ENCODE measurements around the gene CCDC61.

Gene CCDC61, protein sequence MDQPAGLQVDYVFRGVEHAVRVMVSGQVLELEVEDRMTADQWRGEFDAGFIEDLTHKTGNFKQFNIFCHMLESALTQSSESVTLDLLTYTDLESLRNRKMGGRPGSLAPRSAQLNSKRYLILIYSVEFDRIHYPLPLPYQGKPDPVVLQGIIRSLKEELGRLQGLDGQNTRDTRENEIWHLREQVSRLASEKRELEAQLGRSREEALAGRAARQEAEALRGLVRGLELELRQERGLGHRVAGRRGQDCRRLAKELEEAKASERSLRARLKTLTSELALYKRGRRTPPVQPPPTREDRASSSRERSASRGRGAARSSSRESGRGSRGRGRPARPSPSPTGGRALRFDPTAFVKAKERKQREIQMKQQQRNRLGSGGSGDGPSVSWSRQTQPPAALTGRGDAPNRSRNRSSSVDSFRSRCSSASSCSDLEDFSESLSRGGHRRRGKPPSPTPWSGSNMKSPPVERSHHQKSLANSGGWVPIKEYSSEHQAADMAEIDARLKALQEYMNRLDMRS

DNA sequence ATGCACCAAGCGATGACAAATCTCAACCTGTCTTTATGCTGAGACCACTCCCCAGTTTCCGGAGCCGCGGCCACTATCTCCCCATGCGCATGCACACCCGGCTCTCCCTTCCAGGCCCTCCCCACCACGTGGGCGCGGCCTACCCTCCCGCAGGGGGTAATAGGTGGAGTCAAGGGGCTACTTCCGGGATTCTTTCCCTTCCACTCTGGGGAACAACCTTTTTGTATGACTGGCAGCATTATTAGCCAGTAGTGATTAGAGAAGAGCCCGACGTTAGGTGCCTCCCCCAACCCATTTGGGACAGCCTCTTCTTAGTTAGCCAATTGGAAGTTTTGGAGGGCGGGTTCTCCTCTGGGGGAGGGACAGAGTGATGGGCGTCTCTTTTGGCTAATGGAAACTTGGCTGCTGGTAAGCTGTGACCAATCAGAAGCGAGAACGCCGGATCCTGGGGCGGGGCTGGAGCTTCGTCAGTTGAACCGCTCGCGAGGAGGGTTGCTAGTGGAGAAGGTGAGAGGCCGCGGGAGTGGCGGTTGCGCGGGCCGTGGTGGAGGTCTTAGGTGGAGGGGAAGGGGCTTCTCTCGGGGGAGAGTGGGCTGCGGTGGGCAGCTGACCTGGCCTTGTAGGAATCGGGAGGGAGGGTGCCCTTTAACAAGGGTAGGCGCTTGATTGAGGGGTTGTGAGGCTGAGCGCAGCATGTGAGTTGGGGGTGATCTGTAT lies at the start of gene CCDC61:
Gene CCDC61, plus strand, starts transcription at position 470 of the 717 bp plus-strand sequence. CDS start 7,552 bp downstream, outside the sequence.
- DNase-seq = peak; percentile 97

DNA sequence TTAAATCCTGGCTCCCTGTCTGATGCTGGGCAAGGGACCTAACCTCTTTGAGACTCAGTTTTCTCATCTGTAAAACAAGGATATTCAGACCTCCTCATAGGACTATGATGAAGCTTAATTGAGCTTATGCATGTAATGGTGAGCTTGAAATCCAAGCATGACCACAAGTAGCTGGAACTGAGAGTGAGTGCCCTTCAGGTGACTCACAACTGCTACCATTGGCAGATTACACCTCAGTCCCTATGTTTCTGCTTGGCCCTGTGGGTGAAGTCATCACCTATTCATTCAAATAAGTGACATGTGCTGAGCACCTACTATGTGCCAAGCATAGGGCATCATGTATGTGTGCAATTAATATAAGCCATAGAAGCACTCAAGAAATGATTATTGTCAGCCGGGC lies 47.3 kb upstream of the CCDC61 start:
- peak; percentile 41 for DNase-seq

DNA sequence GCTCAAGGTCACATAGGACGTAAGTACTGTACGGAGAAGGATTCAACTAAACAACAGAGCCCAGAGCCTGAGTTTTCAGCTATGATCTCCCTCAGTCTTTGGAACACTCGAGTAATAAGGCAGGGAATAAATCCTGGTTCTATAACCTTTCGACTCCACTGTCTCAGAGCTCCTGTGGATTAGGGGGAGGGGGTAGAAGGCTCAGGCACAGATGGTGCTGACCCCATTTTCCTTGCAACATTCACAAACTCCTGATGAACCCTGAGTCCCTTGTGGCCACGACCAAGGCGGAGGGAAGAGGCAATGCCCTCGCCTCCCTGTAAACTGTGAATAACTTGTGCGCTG lies 43.0 kb upstream of the CCDC61 start:
- DNase-seq = no peak

DNA sequence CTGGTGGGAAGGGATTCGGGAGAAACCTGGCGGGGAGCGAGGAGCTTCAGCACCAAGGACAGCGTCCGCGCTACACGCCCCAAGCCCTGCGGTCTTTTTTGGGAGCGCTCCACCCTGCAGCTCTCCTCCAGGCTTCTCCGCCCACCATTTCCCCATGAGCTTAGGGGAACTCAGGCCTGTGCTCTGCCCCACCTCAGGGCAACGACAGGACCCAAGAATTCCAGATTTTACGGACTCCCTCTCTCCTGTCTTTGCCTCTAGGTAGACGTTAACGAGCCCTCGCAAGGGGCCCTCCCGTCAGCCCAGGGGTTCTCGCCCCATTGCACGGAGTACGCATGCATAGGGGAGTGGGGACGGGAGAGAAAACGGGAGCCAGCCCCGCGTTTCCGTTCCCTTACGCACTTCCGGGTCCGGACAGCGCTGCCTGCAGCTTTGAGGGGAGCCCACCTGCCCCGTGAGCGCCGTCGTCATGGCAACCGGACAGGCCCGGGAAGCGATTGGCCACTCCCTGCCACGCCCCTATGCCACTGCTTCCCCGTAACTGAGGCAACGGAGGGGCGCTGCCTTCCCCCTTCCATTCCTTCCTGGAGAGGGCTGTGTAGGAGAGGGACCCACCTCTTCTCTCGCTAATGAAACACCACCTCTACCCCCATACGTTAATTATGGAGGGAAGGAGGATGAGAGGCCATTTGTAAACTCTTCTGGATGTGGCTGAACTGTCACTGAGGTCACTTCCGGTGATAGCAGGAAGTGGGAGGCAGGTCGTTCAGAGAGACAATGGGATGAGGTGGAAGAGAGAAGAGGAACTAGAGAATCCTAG lies 42.4 kb upstream of the CCDC61 start:
- peak; percentile 59 for DNase-seq

DNA sequence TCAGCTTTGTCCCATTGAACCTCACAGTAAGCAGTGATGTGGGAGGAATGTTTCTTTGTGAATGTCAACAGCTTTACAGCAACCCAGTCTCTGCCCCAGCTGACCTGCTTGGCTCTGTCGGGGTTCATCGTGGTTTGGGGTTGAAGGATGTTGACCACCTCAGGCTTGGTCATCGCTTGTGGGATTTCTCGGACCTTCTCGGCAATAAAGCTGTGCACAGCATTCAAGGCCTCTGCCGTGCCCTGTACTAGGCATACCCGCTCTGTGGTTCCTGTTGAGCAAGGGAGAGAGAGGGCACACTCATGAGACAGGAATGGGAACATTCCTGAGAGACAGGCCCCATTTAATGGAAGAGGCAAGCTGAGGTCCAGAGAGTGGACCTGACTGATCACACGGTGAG lies 41.6 kb upstream of the CCDC61 start:
- DNase-seq = no peak

DNA sequence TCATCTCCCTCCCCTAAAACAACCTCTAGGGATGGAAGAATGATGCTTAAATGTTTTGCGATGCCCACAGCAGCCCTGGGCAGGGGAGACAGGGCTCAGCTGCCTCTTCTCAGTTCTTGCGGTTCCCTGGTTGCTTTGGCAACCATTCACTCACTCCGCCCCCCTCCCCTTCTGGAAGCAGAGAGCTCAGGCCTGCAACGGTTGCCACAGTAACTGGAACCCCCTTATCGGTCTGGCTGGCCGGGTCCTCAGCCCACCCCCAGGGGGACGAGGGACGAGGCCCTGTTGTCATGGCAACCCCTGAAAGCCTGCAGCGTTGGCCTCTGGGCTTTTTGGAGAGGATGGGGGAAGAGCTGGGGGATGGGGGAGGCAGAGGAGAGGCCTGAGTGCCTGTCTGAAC lies 41.1 kb upstream of the CCDC61 start:
- no peak for DNase-seq

DNA sequence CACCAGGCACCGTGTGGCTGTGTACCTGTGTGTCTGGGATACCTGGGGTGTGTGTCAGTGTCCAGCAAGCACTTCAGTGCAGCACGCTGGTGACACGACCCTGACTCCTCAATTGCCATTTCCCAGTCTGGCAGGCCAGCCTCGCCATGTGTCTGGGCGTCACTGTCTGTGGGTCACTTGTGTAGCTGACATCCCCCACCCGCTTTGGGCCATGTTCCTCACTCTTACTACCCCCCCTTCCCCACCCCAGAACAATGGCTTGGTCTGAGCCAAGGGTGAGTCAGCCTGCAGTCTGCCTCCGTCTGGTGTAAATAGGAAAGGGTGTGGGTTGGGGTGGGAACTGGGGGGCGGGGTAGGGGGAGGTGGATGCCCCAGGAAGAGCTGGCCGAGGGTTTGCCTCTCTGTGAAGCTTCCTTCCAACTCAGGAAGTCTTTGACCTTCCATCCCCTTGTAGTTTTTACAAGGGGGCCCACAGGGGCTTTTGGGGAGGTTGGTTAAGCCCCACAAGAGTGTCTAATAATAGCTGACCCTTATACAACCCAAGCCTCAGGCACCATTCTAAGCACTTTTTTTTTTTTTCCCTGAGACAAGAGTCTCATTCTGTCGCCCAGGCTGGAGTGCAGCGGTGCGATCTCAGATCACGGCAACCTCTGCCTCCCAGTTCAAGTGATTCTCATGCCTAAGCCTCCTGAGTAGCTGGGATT lies 39.2 kb upstream of the CCDC61 start:
- no peak for DNase-seq

DNA sequence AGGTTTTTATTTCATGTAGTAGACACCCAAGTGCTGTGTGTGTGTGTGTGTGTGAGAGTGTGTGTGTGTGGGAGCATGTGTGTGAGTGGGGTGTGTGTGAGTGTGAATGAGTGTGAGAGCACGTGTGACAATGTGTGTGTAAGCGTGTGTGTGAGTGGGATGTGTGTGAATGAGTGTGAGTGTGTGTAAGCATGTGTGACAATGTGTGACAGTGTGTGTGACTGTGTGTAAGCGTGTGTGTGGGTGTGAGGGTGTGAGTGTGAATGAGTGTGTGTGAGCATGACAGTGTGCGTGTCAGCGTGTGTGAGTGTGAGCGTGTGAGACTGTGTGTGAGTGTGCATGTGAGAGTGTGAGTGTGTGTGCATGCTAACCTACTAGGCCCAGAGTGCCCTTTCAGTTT lies 36.9 kb upstream of the CCDC61 start:
- DNase-seq = no peak

DNA sequence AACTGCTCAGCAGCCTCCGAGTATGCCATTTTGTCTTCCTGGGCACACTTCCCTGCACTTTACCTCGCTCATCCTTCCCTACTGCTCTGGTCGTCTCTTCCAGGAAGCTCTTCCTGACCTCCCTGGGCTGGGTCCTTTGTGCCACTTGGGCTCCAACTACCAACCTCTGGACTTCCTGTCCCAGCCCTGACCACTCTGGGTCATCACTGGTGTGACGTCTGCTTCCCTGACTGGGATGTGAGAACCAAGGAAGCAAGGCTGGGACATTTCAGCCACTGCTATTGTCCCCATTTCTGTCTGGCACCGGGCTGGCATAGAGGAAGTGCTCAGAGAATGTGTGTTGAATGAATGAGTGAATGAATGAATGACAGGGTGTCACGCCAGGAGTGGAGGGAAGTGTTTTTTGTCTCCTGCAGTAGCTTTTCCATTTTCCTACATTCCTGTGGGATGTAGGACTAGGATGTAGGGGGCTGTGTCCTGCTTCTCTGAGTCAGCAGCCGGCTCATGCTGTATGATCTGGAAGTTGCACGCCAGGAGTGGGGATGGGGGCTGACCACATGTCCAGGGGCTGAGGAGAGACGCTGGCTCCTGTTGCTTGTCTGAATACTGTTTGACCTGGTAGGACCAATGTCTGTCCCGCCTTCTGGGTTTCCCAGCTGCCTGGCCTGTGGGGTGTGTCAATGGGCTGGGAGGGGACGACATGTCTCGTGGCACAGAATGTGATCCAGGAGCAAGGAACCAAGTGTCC lies 36.3 kb upstream of the CCDC61 start:
- DNase-seq = no peak

DNA sequence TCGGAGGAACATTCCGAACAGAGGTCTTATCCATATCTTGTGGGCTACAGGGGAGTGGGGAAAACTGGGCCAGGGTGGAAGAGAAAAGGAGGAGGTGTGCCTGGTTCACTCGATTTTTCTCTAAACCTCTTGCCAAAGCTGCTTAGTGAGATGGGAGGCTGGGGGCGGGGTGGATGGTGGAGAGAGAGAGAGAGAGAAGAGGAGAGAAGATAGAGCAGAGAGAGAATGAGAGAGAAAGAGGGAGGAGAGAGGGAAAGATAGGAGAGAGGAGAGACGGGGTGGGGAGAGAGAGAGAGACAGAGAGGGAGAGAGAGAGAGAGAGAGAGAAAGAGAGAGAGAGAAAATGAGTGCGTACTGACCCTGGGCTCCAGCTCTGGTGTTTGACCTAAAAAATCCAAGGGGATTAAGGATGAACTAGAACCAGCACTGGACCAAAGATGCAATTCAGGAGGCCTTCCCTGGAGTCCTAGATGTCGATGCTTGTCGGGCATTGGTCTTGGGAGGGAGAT lies 35.7 kb upstream of the CCDC61 start:
- DNase-seq = no peak

DNA sequence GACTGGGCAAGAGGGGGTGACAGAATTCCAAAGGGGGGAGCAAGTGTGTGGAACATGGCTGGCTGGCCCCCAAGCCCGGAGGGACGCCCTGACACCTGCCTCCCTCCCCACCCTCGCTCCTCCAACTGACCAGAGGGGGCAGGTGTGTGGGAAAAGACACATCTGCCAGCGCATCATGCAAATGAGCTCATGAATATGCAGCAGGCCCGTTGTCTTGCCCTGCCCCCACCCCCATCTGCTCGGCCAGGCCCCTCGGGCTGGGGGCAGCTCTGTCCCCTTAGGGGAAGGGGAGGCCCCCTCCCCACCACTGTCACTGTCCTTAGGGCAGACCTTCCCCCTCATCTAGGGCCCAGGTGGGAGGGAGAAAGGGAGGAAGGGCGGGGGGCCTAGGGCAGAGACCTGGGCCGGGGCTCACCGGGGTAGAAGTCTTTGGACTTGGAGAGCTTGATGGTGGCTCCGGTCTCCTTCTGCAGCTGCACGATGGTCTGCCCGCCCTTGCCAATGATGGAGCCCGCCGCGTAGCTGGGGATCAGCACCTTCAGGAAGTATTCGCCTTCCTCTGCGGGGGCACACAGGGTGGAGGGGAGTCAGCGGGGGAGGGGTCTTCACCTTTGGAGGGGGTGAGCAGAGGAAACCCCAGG lies 34.6 kb upstream of the CCDC61 start:
- no peak for DNase-seq

DNA sequence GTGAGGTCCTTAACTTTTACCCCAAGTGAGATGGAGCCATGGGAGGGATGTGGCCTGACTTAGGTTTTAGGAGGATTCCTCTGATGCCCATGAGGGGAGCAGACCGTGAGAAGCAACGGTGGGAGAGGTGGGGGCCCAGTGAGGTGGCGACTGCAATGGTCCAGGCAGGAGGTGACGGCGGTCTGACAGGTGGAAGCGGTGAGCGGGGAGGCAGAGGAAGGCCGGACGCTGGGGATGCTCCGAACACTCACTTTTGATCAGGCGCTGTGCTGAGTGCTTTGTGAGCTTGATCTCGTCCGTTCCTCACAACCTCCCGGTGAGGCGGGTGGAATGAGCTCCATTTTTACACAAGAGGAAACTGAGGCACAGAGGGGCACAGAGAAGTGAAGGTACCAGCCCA lies 33.2 kb upstream of the CCDC61 start:
- DNase-seq = no peak

DNA sequence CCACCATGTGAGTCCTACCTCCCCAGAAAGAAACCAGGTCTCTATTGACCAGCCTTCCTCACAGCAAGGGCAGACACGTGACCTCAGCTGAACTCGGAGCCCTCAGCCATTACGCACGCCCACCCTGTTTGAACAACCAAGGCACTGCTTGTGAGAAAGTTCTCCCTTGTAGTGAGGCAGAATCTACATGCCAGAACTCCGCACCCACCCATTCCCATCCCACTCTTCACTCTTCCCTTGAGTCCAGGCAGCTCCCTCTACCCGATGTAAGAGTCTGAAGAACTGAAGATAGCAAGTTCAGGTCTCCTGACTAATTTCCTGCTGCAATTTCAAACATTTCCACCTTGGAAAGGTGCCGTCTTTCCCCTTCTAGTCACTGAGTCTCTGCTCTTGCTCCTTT lies 28.0 kb upstream of the CCDC61 start:
- DNase-seq = no peak

DNA sequence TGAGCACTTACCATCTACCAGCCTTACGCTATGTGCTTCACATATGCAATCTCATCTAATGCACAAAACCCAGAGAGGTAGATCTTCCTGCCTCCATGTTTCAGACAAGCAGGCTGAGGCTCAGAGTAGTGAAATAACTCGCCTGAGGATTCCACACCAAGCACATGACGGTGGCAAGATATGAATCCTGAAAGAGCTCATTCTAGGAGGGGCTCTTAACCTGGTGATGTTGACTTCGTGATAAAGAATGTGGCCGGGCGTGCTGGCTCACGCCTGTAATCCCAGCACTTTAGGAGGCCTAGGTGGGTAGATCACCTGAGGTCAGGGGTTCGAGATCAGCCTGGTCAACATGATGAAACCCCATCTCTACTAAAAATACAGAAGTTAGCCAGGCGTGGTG lies 26.6 kb upstream of the CCDC61 start:
- DNase-seq = no peak

DNA sequence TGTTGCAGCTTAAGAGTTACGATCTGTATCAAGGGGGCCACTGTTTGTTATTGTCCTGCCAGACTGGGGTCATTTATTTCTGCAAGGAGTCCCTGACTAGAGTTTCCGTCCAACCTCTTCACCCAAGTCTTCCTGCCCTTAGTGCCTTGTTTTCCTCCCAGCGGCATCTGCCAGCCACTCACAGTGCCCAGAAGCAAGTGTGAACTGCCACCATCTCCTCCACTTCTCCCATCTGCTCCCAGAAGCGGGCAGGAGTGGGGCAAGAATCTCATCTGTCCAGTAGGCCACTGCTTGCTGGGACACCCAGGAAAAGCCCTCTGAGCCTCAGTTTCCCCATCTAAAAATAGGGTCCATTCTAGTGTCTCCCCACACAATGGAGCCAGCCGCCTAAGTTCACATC lies 25.6 kb upstream of the CCDC61 start:
- DNase-seq = no peak

DNA sequence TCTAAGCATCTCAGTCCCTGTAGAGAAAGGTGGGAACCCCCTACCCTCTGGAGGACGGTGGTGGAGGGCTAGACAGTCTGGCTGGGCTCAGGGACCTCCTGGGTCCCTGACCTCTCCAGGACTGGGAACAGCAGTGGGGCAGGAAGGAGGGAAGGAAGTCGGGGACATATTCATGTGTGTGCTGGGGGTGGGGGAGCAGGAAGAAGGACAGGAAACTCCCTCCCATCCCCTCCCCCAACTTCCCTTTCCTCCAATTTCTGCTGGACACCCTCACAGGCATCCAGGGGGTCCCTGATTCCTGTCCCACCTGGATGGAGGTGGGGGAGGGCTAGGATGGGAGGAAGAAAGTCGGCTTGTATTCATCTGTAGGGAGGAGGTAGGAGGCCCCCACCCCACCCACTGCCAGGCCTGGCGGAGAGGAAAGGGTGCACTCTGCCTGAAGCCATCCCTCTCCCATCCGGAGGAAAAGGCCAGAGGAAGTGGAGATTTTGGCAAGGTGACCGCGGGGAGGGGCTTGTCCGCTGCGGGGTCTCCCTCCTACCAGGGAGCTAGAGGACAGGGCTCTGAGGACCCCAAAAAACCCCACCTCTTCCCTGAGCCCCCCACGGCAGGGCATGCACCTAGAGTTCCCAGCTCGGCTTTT lies 23.9 kb upstream of the CCDC61 start:
- no peak for DNase-seq

DNA sequence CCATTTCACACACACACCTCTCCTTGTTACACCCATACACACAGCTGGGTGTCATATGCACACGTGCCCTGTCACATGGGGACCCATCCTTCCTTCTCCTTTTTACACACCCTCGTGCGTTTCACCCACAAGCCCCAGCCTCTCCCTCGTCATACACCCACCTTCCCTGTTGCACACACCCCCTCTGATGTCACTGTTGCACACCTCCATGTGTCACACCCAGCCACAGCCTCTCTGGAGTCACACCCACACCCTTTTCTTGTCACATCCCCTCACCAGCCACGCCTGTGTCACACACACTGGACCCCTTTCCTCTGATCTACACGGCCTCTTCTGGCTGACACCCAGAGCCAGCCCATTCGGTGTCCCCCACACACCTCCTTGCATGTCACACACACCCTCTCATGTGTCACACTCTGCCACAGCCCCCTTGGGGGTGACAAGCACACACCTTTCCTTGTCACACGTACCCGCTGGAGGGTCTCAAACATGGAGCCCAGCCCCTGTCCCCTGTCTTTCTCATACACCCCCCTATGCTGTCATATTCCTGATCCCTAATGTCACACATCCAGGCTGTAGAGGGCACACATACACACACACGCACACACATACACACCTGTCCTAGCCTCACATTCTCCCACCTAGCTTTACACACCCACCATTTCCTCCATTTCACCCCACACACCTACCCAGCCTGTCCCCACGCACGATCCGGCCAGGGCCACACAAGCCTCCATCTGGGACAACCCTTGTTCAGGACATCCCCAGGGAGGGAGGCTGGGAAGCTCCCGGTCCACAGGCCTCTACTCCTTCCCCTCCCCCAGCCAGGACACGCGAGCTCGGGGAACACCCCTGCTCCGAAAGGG lies 23.0 kb upstream of the CCDC61 start:
- no peak for DNase-seq

DNA sequence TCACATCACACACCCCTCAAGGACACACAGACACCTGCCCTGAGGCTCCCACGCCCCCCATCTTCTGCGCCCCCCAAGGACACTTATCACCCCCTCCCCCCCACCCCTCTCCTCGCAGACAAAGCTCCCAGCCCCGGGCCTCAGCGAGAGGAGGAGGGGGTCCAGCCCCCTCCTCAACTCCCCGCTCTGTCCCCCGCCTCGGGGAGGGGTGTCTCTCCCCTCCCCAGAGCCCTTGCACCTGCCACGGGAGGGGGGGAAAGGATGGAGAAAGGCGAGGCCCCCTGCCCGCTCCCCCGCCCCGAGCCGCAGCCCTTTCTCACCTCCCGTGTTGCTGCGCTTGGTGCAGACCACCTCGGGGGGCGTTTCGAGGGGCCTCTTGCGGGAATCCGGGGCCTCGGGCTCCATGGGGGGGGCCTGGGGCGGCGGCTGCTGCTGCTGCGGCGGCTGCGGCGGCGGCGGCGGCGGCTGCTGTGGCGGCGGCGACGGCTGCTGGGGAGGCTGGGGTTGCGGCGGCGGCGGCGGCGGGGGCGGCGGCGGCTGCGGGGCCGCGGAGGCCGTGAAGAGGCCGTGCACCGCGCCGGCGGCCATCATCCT lies 22.2 kb upstream of the CCDC61 start:
- no peak for DNase-seq
